ENCODE results near the gene C11orf91. TPM values are rescaled to one million over a fixed set of nuclear protein-coding genes. Genes with fewer than 3 reads are reported as not detected.
A peak's percentile ranks its signal among the peaks of the same experiment; 100 is the strongest.

The C11orf91 gene
- total RNA-seq, 6 experiments from 2014 or later = not detected

DNA sequence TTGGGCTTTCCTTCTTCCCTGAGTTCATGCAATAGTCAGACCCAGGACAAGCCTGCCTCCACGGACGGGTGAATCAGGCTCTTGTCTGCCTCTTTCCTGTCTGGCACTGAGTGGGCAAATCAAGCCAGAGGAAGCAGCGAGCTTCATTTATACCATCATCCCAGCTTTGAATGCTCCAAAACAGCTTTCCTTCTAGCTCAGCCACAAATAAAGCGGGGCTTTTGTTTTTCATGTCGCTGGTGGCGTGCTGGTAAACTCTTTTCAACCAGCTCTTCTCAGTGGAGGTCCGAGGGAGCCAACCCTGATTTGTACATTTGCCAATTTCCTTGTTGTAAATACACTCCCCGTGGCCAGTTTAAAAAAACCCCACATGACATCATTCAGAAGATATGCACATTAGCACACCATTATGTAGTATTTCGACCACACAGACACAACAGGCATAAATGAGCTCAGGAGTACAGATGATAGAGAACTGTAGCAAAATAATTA, 8.6 kb downstream of the C11orf91 start:
- 30% methylated on average over 7 of the region's 9 CpGs for WGBS (ENCODE audit: insufficient coverage, low coverage, low lambda C conversion rate, missing lambda C conversion rate)
- TF ChIP-seq, protein P1, sequence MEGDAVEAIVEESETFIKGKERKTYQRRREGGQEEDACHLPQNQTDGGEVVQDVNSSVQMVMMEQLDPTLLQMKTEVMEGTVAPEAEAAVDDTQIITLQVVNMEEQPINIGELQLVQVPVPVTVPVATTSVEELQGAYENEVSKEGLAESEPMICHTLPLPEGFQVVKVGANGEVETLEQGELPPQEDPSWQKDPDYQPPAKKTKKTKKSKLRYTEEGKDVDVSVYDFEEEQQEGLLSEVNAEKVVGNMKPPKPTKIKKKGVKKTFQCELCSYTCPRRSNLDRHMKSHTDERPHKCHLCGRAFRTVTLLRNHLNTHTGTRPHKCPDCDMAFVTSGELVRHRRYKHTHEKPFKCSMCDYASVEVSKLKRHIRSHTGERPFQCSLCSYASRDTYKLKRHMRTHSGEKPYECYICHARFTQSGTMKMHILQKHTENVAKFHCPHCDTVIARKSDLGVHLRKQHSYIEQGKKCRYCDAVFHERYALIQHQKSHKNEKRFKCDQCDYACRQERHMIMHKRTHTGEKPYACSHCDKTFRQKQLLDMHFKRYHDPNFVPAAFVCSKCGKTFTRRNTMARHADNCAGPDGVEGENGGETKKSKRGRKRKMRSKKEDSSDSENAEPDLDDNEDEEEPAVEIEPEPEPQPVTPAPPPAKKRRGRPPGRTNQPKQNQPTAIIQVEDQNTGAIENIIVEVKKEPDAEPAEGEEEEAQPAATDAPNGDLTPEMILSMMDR (IDR thresholded peaks at IDR 0.05) = no peak
- peak; percentile 13 for TF ChIP-seq POLR2A (IDR thresholded peaks at IDR 0.05)
- Histone ChIP-seq H3K4me1 (peaks cover 0 to 32% (median 11%) of the 10 kb centered on the region in 4 donors), H3K36me3 (no peaks in the 10 kb centered on the region), H3K9me3 (no peaks in the 10 kb centered on the region), H3K4me3 (no peak overlapping the region), H3K27ac (peak overlapping the region; percentile 66 to 92 (median 81)), H3K27me3 (no peaks in the 10 kb centered on the region)
- intact Hi-C loops (cut with DNase I) = loop anchor here in 1 of 2 donors (10.0 kb wide), 1 partner anchor 527 kb away; the partner anchor contains the start of gene CSTF3
- ATAC-seq = peak; percentile 36 to 55 (median 40)
- peak in 1 of 3 donors; percentile 44 for DNase-seq

DNA sequence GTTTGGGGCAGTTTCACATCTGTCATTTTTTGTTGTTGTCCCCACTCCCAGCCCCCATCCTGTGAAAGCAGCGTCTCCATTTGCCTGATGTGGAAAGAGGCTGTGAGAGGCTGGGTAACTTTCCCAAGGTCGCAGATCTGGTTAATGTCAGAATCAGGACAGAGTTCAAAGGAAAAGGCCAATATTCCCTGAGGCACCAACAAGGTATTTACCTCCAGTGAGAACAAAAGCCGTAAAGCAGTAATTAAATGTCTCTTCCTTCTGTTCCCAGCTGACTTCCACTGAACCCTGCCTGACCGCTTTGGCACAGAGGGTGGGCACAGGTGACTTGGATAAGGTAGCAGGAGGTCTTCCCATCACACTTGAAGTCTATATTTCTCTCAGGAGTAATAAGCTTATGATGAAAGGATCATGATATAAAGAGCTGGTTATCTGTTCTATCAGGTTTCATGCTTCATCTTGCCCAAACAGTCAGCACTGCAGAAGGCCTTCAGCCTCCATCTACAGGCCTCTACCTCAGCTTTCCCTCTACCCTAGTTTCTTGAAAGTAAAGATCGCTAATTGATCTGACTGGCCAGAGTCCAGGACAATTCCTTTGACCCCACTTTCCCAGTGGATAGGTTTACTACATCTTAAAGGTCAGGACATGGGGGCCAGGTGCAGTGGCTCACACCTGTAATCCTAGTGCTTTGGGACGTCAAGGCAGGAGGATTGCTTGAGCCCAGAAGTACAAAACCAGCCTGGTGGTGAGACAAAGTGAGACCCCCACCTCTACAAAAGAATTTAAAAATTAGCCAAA, 9.4 kb downstream of the C11orf91 start:
- TF ChIP-seq, protein P1 (IDR thresholded peaks at IDR 0.05) = no peak
- no peak for TF ChIP-seq POLR2A (IDR thresholded peaks at IDR 0.05)
- intact Hi-C loops (cut with DNase I) = loop anchor here in 1 of 2 donors (10.0 kb wide), 1 partner anchor 526 kb away; the partner anchor contains the start of gene CSTF3
- 36% methylated on average over 6 of the region's 6 CpGs for WGBS (ENCODE audit: insufficient coverage, low coverage, low lambda C conversion rate, missing lambda C conversion rate)
- peak in 3 of 4 donors; percentile 37 to 50 (median 37) for ATAC-seq
- Histone ChIP-seq H3K4me1 (peaks cover 0 to 32% (median 11%) of the 10 kb centered on the region in 4 donors), H3K27me3 (no peaks in the 10 kb centered on the region), H3K4me3 (no peak overlapping the region), H3K36me3 (no peaks in the 10 kb centered on the region), H3K27ac (peak overlapping the region; percentile 66 to 92 (median 81)), H3K9me3 (no peaks in the 10 kb centered on the region)
- no peak for DNase-seq

DNA sequence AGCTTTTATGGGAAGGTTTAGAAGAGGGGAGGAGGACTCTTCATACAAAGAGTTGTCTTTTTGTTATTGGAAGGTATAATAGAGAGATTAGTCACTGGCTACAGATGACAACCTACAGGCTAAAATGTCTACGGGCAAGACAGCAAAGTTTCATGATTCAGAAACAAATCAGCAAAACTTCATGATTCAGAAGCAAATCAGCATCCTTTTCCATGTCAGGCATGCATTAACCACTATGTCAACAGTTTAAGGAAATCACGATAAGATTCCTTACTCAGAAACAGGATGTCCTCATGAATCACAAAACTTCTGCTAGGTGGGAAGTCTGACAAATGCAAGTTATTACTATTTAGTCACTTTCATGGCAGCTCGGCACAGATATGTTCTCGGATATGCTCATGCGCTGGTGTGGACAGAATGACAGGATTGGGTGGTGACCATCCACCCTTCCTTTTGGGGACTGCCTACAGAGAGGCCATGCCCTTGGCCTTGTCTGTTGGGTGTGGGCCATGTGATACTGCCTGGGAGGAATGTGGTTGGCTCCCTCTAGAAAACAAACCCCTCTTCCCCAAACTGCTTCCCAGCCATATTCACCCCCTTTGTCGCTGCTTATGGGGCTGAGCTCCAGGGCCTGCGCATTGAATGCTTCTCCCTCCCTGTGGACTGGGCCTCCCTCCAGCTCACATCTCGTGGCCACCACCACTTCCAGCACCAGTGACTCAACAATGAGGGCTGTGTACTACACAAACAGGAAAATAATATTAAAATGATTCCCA, 10.1 kb downstream of the C11orf91 start:
- Histone ChIP-seq H3K4me1 (peaks cover 0 to 27% (median 10%) of the 10 kb centered on the region in 4 donors), H3K4me3 (no peak overlapping the region), H3K36me3 (no peaks in the 10 kb centered on the region), H3K27me3 (no peaks in the 10 kb centered on the region), H3K9me3 (no peaks in the 10 kb centered on the region), H3K27ac (peak overlapping the region; percentile 66 to 92 (median 81))
- DNase-seq (peak in 1 of 3 donors; percentile 54), ATAC-seq (peak; percentile 13 to 67 (median 34))
- intact Hi-C loops (cut with DNase I) = loop anchor here in 1 of 2 donors (10.0 kb wide), 1 partner anchor 526 kb away; the partner anchor contains the start of gene CSTF3
- TF ChIP-seq, protein P1 (IDR thresholded peaks at IDR 0.05) = no peak
- no peak for TF ChIP-seq POLR2A (IDR thresholded peaks at IDR 0.05)
- WGBS (ENCODE audit: insufficient coverage, low coverage, low lambda C conversion rate, missing lambda C conversion rate) = 51% methylated on average over 7 of the region's 8 CpGs

DNA sequence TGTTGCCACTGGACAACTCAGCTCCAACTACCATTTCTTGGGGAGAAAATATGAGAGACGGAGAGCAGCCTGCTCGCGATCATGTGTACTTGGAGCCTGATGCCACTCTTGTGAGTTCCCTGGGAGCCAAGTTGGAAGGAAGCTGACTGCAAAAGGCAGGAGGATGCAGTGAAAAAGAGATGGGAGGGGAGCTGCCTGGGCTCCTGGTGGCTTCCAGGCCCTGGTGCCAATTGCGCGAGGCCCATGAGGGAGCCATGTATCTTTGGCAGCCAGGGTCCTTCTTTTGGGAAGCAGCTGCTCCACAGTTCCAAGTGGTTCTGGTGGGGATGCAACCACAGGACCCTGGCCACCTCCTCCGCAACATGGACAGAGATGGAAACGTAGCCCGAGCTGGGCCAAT, 11.1 kb downstream of the C11orf91 start:
- DNase-seq (no peak), ATAC-seq (no peak)
- no peak overlapping the region for H3K4me3 ChIP-seq
- peak overlapping the region; percentile 19 to 92 (median 81) for H3K27ac ChIP-seq
- peaks cover 0 to 20% (median 6%) of the 10 kb centered on the region in 4 donors for H3K4me1 ChIP-seq
- no peaks in the 10 kb centered on the region for H3K36me3 ChIP-seq
- no CpG with 5 or more reads among the region's 8 CpGs for WGBS (ENCODE audit: insufficient coverage, low coverage, low lambda C conversion rate, missing lambda C conversion rate)
- intact Hi-C loops (cut with DNase I) = loop anchor here (10.0 kb wide), 2 partner anchors 145 to 325 kb away; no protein-coding TSS in a partner anchor
- no peaks in the 10 kb centered on the region for H3K27me3 ChIP-seq
- TF ChIP-seq POLR2A (IDR thresholded peaks at IDR 0.05) = no peak
- TF ChIP-seq, protein P1 (IDR thresholded peaks at IDR 0.05) = no peak
- no peaks in the 10 kb centered on the region for H3K9me3 ChIP-seq

All from right lobe of liver (tissue), 6 donors.